Right atrium auricular region (tissue), 2 donors: Measurements from ENCODE around the gene NCBP3. TPM values are rescaled to one million over a fixed set of nuclear protein-coding genes. Genes with fewer than 3 reads are reported as not detected.

Experiments used
- DNase-seq: peaks from one replicate; pipeline ENCODE4 v3.0.0-alpha.2; 2019; ENCODE audit warnings: low spot score
- H3K27ac ChIP-seq, 2 donors: fragments of 200-600 bp; sonication (generic); 1 replicate in 1 of 2; 2 replicates in 1 of 2; pipeline ENCODE4 v1.5.1; 2016 to 2019
- H3K27me3 ChIP-seq, 2 donors: fragments of 200-600 bp; sonication (generic); one replicate each; pipeline versions ENCODE4 v1.5.1 to v1.6.0; 2017 to 2019
- H3K36me3 ChIP-seq: fragments of 200-600 bp; sonication (generic); one replicate; pipeline ENCODE4 v1.5.1; 2016
- H3K4me1 ChIP-seq, 2 donors: fragments of 200-600 bp; sonication (generic); one replicate each; pipeline versions ENCODE4 v1.5.1 to v1.6.0; 2017 to 2019
- H3K4me3 ChIP-seq, 2 donors: fragments of 200-600 bp; sonication (generic); 1 replicate in 1 of 2; 2 replicates in 1 of 2; pipeline ENCODE4 v1.5.1; 2017 to 2019; ENCODE audit warnings: mild to moderate bottlenecking in 1 of 2, moderate library complexity in 1 of 2
- H3K9me3 ChIP-seq, 2 donors: fragments of 200-600 bp; sonication (generic); one replicate each; pipeline ENCODE4 v1.5.1; 2019
- CTCF ChIP-seq, 2 donors: fragments of 200-600 bp; sonication (generic); IDR thresholded peaks; one replicate each; pipeline ENCODE4 v1.5.1; 2019; ENCODE audit warnings: antibody characterized with exemption in 2 of 2
- total RNA-seq, 2 donors: library from RNA; depleted of rRNA; stranded (reverse); fragments of >200 nt; gene quantifications; one replicate each; pipeline ENCODE4 v1.1.0, GENCODE V29; 2016

NCBP3 gene
- total RNA-seq, 2 donors from 2014 or later, result 15.2 to 21.4 TPM

GRCh38 chr17:3773966-3774365 is 72.1 kb downstream of the NCBP3 start:
- TF ChIP-seq CTCF (IDR thresholded peaks at IDR 0.05), result no peak
- no peaks in the 10 kb centered on the region for H3K4me1 ChIP-seq
- H3K9me3 ChIP-seq, result no peaks in the 10 kb centered on the region
- no peak for DNase-seq
- no peaks in the 10 kb centered on the region for H3K27me3 ChIP-seq
- H3K27ac ChIP-seq, result no peak overlapping the region
- no peaks in the 10 kb centered on the region for H3K36me3 ChIP-seq
- no peak overlapping the region for H3K4me3 ChIP-seq

- TF ChIP-seq CTCF (IDR thresholded peaks at IDR 0.05), result no peak
- Histone ChIP-seq H3K27ac (no peak overlapping the region), H3K4me1 (no peaks in the 10 kb centered on the region), H3K27me3 (no peaks in the 10 kb centered on the region), H3K4me3 (no peak overlapping the region), H3K9me3 (no peaks in the 10 kb centered on the region), H3K36me3 (no peaks in the 10 kb centered on the region)
- DNase-seq, result no peak
Observed at GRCh38 chr17:3773511-3773910, 72.5 kb downstream of the NCBP3 start.

DNA sequence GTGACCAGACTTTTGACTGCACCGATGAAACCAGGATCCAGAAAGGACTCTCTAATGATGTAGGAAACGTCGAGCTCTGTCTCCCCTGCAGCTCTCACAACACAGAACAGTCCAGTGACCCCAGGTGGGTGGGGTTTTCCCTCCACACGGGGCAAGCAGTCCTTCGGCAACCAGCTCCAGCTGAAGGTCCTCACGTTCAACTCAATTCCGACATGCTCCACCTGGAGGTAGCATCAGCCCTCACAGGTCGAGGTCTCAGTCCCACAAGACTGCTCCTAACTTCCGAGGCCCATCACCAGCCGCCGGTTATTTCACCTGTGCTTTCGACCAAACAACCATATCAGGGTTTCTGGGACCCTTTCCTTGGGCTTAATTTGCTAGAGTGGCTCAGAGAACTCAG is 73.3 kb downstream of the NCBP3 start:
- no peak for DNase-seq
- no peak for TF ChIP-seq CTCF (IDR thresholded peaks at IDR 0.05)
- Histone ChIP-seq H3K27me3 (no peaks in the 10 kb centered on the region), H3K27ac (no peak overlapping the region), H3K36me3 (no peaks in the 10 kb centered on the region), H3K9me3 (no peaks in the 10 kb centered on the region), H3K4me1 (no peaks in the 10 kb centered on the region), H3K4me3 (no peak overlapping the region)

DNA sequence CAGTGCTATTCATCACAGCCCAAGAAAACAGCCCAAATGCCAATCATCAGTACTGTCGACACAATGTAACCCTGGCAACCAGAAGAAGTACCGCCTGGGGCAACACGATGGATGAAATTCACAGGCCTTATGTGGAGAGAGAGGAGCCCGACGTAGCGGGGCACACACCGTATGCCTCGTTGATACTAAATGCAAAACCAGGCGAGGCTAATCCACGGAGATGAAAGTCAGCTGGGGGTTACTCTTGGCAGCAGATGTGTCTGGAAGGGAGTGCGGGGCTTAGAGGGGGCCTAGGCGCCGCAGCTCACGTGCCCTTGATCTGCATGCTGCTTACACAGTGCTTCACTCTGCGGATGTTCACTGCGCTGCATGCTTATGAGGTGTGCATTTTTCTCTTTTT is 74.9 kb downstream of the NCBP3 start:
- Histone ChIP-seq H3K9me3 (no peaks in the 10 kb centered on the region), H3K36me3 (no peaks in the 10 kb centered on the region), H3K27me3 (no peaks in the 10 kb centered on the region), H3K27ac (no peak overlapping the region), H3K4me3 (no peak overlapping the region), H3K4me1 (no peaks in the 10 kb centered on the region)
- no peak for TF ChIP-seq CTCF (IDR thresholded peaks at IDR 0.05)
- DNase-seq, result no peak

GRCh38 chr17:3770466-3770865 is 75.6 kb downstream of the NCBP3 start:
- DNase-seq, result no peak
- H3K4me3 ChIP-seq, result no peak overlapping the region
- no peaks in the 10 kb centered on the region for H3K4me1 ChIP-seq
- H3K27ac ChIP-seq, result no peak overlapping the region
- no peaks in the 10 kb centered on the region for H3K36me3 ChIP-seq
- no peaks in the 10 kb centered on the region for H3K27me3 ChIP-seq
- H3K9me3 ChIP-seq, result no peaks in the 10 kb centered on the region
- TF ChIP-seq CTCF (IDR thresholded peaks at IDR 0.05), result no peak

- DNase-seq, result no peak
- no peak for TF ChIP-seq CTCF (IDR thresholded peaks at IDR 0.05)
- no peaks in the 10 kb centered on the region for H3K27me3 ChIP-seq
Observed at GRCh38 chr17:3768769-3769168, 77.3 kb downstream of the NCBP3 start.

More at GRCh38 chr17:3768769-3769168, 77.3 kb downstream of the NCBP3 start:
- Histone ChIP-seq H3K36me3 (no peaks in the 10 kb centered on the region), H3K4me1 (no peaks in the 10 kb centered on the region), H3K9me3 (no peaks in the 10 kb centered on the region), H3K4me3 (no peak overlapping the region), H3K27ac (no peak overlapping the region)
